Measurements from ENCODE around the gene TIFAB. TPM values are rescaled to one million over a fixed set of nuclear protein-coding genes. Genes with fewer than 3 reads are reported as not detected.
"Not testable (repeated sequence)": the region's sequence is repeated elsewhere in the genome, so short reads cannot be mapped to it uniquely, and the experiment has no call there.

The TIFAB gene
- not detected in 2 replicates for total RNA-seq (2014; rRNA removed; shearing (Covaris generic))

DNA sequence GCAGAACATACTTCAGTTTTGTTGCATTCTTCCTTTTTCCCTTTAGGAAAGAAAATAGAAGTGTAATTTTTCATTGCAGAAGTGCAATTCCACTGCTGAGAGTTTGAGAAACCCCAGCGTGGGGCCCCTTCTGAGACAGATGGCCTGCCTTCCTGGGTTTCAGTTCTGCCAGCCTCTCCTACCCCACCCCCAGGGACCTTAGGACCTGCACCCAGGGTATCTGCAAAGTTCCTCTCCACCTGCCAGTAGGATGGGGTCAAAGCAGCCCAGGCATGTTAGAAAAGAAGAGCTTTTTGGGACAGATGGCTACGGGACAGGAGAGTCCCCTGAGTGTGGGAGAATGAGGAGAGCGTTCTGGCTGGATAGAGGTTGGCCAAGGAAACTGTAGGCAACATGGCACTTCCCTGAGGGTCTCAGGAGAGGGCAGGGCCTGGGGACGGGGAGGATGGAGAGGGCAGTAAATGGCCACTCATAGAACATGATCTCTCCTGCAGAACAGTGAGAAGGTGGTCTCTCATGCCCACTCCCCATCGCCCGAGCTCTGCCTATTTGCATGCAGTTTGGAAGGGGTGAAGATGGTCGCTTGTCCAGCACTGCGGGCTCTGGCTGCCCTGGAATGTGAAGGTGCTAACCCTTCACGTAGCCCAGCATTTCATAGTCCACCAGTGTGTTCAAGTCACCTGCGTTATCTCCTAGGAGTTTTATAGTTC is at the start of gene TIFAB:
Gene TIFAB (minus strand): TSS at position 31 of the 710 bp plus-strand sequence. CDS start 2,412 bp downstream, outside the sequence.
- DNase-seq (ENCODE audit: low spot score) = no peak

DNA sequence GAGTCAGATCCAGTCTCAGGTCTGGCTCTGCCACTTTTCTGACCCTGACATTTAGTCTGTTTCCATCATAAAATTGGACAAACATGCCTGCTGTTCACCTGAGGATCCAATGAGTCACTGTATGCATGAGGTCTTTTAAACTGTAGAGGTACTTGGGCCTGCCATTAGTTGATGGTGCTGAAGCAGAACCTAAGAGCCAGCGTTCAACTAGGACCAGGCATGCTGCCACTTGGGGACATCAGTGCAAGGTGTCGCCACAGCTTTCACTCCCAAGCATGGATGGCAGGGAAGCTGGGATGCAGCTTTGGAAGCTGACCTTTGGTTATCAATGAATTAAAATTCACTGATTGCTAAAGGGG is 46.5 kb upstream of the TIFAB start:
- DNase-seq (ENCODE audit: low spot score) = no peak

- no peak for DNase-seq (ENCODE audit: low spot score)
Observed at GRCh38 chr5:135497971-135498636, 46.0 kb upstream of the TIFAB start.

DNA sequence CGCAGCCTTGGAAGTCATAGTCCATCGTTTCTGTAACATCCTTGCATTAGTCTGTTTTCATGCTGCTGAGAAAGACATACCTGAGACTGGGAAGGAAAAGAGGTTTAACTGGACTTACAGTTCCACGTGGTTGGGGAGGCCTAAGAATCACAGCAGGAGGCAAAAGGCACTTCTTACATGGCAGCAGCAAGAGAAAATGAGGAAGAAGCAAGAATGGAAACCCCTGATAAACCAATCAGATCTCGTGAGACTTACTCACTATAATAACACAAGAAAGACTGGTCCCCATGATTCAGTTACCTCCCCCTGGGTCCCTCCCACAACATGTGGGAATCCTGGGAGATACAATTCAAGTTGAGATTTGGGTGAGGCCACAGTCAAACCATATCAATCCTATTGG is 43.4 kb upstream of the TIFAB start:
- not testable (repeated sequence) for DNase-seq (ENCODE audit: low spot score)

DNA sequence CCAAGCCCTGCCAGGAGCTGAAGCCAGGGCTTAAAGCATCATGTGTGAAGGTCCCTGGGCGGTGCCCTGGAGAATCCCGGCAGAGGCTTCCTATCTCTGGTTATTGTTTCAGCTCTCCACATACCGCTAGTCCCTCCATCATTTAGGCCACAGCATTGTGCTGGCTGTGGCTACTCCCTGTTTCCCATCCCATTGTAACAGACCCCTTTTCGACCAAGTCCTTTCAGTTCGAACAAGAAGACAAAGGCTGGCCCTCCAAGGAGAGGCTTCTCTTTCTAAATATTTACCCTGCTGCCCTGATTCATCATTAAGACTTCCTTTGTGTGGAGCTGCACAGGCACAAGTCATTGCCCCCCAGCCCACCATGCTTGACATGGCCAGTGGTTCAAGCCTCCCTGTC is 42.0 kb upstream of the TIFAB start:
- no peak for DNase-seq (ENCODE audit: low spot score)

DNA sequence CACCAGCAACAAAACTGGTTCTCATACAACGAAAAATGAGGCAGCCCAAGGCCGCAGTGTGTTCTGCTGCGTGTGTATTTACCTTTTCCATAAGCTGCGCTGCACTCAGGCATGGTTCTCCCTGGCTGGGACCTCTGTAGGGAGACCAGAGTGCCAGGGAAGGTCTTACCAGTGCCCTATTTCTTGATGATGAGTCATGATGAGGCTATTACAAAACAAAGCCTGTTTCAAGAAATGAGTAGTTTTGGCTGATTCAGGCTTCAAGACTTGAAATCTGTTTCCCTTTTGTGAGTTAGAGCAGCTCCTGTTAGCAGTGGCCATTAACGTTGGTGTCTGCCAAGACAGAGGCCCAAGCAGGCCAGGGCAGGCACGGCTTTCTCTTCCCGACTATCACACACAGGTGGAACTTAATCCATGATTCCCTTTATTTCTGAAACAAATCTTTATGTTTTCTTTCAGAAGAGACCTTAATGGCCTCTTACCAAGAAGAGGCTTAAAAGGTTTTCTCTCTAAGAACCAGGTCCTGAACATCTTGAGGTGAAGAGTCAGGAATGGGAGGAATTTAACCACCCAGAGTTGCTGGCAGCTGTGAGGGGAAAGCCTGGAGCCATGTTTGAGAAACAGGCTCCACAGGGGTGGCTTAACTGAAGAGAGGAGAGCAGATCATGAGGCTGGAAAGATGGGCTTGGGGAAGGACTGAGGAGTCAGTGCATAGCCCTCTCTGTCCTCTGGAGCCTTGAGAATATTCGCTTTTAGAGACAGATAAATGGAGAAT is 41.4 kb upstream of the TIFAB start:
- DNase-seq (ENCODE audit: low spot score) = peak; percentile 87

DNA sequence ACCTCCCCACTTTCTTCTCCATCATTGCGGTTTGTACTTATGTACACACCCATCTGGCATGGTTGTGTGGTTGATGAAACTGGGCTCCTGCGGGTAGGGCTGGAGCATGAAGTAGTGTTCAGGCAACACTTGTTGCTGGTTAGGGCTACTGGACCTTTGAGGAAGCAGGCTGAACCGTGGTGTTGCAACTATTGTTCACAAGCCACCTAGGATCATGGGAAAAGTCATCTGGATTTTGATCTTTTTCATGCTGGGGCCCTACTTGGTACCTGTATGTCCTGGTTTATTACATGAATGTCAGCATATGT is 40.1 kb upstream of the TIFAB start:
- no peak for DNase-seq (ENCODE audit: low spot score)

DNA sequence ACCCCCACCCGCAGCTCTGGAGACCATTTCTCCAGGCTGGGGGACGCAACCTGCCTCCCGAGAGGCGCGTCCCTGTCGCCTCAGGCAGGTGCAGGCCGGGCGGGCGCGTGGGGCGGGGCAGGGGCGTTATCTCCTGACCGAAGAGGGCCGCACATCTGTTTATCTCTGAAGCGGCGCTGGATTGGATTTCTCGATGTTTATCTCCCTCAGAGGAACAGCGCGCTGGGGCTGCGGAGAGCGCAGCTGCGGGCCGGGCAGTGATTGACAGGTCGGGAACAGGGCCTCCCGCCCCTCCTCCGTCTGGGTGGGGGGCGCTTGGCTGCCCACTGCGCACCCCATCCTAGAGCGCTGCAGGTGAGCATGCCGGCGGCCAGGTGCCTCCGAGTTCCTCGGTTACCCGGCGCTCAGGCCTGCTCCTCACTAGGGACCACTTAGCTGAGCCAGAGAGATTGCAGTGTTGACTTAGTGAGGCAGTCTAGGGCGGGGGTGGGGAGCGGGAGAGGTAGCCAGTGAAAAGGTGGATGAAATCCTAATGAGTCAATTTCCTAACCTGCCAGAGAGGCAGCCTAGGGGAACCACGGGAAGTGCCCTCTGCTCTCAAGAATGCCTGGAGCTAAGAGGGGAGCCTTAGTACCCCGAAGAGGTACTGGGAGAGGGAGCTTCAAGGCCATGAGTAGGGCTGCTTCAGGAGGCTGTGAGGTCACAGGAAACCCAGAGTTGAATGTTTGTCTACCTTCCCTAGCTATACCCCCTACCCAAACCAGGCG is 39.6 kb upstream of the TIFAB start:
- no peak for DNase-seq (ENCODE audit: low spot score)

GRCh38 chr5:135491038-135491551 is 38.9 kb upstream of the TIFAB start:
- DNase-seq (ENCODE audit: low spot score) = no peak

DNA sequence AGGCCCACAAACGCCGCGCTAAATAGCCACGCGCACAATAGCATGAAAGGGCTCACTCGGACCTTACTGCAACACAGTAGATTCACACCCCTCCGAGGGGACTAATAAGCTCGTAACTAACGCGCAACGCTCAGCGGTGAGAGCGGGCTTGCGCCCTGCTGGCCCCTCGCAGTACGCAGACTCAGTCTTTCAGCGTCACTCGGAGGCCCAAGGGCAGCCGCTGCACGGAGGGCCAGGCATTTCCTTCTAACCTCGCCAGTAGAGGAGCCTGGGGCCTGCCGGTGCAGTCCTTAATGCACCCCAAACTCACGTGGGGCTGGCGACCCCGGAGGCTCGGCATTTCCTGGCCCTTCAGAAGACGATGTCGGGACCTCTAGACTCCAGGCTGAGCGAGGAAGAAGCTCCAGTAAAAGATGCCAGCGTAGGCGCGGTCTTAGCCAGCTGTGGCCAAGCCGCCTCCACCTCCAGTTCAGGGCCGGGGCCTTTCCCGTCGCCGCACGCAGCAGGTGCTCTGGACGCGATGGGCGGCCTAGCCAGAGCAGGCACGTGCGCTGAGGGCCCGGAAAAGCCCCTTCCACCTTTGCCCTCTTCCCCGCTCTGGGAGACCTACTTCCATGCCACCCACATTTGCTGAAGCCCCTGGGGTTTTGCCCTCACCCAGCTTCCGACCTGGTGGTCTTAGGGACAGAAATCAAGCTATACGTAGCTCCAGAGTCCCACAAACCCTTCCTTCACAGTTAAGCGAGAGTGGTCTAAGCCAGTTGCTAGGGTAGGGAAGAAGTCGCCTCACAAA is 38.3 kb upstream of the TIFAB start:
- no peak for DNase-seq (ENCODE audit: low spot score)

GRCh38 chr5:135489466-135490244 is 37.5 kb upstream of the TIFAB start:
- DNase-seq (ENCODE audit: low spot score) = no peak

DNA sequence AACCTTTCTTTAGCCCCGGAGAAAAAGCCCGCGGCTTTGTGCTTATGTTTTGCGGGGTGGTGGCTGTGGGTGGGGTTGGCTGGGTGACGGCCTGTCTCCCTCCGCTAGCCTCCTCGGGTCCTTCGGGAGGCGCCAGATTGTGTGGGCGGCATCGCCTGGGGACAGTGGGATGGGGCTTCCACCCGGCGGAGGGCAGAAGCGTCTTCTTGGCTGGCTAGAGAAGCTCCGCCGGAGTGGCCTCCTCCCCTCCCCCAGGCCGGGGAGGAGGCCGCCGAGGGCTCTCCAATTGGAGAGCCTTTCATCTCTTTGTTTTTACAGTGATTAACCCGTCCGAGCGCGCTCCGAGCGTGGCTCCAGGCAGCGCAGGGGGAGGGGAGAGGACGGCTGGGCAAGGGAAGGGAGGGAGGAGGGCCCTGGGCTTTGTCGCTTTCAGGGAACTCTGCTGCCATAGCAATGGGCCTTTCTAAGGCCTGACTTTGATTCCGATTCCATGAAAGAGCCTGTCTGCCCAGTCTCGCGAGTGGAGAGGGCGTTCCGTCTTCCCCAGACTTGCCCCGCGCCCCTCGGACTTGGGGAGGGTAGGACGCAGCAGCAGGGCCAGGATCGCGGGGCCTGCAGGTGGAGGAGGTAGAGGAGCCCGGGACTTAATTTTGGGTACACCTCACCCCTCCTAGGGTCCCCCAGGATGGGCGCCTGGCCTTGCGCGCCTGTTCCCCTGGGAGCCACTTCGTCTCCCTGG is 36.7 kb upstream of the TIFAB start:
- DNase-seq (ENCODE audit: low spot score) = peak; percentile 82

DNA sequence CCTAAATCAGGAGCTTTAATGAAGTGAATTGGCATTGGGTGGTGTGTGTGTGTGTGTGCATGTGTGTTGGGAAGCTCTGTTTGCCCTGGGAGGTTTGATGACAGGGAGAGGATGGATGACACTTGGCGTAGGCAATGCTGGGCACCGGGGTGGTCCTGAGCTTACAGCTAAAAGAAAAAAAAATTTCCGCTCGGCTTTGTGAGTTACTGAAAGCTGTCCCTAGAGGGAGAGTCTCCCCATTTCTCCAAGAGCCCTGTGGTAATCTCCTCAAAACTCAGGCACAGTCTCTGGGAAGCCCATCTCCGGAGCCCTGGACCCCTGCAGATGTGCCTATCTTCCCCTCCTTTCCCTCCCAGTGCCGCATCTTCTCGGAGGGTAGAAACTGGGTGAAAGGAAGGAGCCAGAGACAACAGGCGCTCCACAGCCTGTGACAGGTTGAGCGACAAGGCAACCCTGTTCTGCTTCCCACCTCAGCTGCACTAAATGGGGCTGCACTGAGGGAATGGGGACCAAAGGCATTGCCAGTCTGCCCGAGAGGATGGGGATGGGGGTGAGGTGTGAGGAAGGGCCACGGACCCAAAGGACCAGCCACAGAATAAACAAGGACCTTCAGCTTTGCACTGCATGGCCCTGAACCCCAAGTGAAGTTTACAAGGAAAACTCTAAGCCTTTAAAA is 35.8 kb upstream of the TIFAB start:
- no peak for DNase-seq (ENCODE audit: low spot score)

- DNase-seq (ENCODE audit: low spot score) = no peak
Observed at GRCh38 chr5:135487037-135487395, 34.9 kb upstream of the TIFAB start.

DNA sequence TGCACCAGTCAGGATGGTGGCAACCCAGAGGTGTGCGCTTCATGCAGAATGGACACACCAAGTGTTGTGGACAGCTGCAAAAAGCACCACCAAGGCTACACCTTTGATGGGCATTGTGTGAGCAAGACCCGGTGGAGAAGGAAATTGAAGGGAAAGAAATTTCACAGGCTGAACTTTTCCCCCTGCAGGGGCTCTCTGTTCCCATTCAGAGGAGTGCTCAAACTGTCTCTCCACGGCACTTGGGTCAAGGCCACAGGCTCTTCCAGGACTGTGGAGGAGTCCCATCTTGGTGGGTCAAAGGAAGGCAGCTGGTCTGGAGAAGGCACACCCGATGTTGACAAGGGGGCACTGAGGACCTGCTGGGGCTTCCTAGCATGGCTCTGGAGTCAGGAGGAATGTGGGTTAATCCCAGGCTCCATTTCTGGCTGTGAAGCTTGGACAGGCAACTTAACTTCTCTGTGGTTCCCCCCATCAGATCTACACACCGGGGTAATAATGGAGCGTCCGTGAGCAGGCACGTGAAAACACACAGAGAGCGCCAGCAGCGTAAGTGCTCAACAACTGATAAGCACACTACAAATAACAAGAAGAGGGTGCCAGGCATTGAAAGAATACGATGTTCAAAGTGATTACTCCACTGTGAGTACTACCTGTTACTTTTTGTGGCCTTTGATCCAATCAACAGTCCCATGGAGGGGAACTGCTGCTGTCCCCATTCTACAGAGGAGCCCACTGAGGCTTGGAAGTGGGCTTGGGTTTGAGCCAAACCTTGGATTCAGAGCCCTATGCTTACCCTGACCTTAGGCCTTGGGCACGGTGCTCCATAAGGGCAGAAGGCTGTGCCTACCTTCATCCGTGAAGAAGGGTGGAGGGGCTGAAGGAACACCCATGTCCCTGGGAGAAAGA is 34.2 kb upstream of the TIFAB start:
- no peak for DNase-seq (ENCODE audit: low spot score)

- DNase-seq (ENCODE audit: low spot score) = no peak
Observed at GRCh38 chr5:135484674-135485086, 32.5 kb upstream of the TIFAB start.

DNA sequence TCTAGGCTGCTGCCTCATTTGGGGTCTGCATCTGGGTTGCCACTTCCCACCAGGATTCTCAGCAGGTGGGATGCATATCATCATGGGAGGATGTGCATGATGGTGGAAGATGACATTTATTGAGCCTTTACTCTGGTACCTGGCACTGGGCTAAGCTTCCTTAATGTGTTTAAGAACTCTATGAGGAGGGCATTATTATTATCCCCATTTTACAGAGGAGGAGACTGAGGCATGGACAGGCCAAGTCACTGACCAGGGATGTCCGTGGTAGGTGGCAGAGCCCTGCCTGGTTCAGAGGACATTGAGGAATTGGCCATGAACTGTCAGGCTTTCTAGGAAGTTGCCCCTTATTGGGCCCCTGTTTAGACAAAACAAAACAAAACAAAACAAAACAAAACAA is 31.1 kb upstream of the TIFAB start:
- no peak for DNase-seq (ENCODE audit: low spot score)

DNA sequence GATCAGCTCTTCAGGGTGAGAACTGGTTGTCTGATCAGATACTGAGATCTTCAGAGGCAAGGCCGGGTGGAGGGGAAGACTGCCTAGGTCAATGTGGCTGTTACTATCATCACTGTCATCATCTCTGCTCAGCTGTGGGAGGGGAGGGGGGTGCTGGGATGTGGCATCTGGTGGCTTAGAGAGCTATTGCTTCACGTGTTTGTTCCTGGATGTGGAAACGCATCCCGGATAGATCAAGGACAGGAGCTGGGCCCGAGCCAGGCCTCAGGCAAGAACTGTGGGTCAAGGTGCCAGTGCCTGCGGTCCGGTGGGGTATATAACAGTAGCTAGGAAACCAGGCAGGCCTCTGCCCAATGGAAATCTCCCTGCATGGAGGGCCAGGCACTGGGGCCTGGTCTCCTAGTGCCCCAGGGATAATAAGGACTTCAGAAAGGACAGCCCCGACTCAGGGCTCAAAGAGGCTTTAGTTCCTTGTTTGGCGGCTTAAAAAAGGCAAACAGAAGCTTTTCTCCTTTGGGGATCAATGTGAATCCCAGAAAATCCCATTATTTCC is 30.3 kb upstream of the TIFAB start:
- no peak for DNase-seq (ENCODE audit: low spot score)

All from H4 (cell line).